CD4-positive, alpha-beta T cell (primary cell): Measurements from ENCODE around the gene NAPB. TPM values are rescaled to one million over a fixed set of nuclear protein-coding genes. Genes with fewer than 3 reads are reported as not detected.

Source experiments
- ATAC-seq: fragments of 200-7000 bp; cut with Tn5 transposase; one replicate; pipeline ENCODE4 v1.10.0; 2022; ENCODE audit warnings: mild to moderate bottlenecking; ENCODE audit not compliant: poor library complexity
- CTCF ChIA-PET: fragments of 350-600 bp; sonication (Branson Sonifier 250); formaldehyde crosslinking; loops from one replicate; lab custom pipeline; 2021; ENCODE audit warnings: antibody characterized with exemption, inconsistent platforms; lab: Charles Lee
- POLR2A ChIA-PET: fragments of 350-600 bp; sonication (Branson Sonifier 250); formaldehyde crosslinking; loops from one replicate; lab custom pipeline; 2021; ENCODE audit warnings: antibody characterized with exemption, inconsistent platforms; lab: Charles Lee
- DNase-seq, 14 experiments: peaks; one replicate each; pipeline ENCODE4 v3.0.0-alpha.2; 2013 to 2020; ENCODE audit warnings: mixed read lengths in 2 of 14
- H3K27ac ChIP-seq, 2 donors: one replicate each; pipeline versions ENCODE4 v1.5.1 to v1.7.0; 2013; ENCODE audit warnings: low read length in 2 of 2, low read depth in 1 of 2, mild to moderate bottlenecking in 1 of 2
- H3K27me3 ChIP-seq, 2 experiments: 1 replicate in 1 of 2; 2 replicates in 1 of 2; pipeline versions ENCODE4 v1.6.1 to v1.7.0; 2013; ENCODE audit warnings: low read length in 2 of 2, control low read depth in 1 of 2, mild to moderate bottlenecking in 1 of 2, moderate library complexity in 1 of 2; ENCODE audit not compliant: insufficient read depth in 2 of 2, control insufficient read depth in 1 of 2
- H3K36me3 ChIP-seq: one replicate; pipeline ENCODE4 v1.6.1; 2013; ENCODE audit warnings: low read length, control low read depth; ENCODE audit not compliant: insufficient read depth
- H3K4me1 ChIP-seq: one replicate; pipeline ENCODE4 v1.6.1; 2013; ENCODE audit warnings: low read length, control low read depth; ENCODE audit not compliant: insufficient read depth
- H3K4me3 ChIP-seq: one replicate; pipeline ENCODE4 v1.5.1; 2013; ENCODE audit warnings: mild to moderate bottlenecking, low read length, moderate library complexity
- H3K9me3 ChIP-seq, 2 experiments: 1 replicate in 1 of 2; 2 replicates in 1 of 2; pipeline versions ENCODE4 v1.6.1 to v1.7.0; 2013; ENCODE audit warnings: low read length in 2 of 2, mild to moderate bottlenecking in 2 of 2, control low read depth in 1 of 2, moderate library complexity in 1 of 2; ENCODE audit not compliant: control insufficient read depth in 1 of 2, insufficient read depth in 1 of 2
- H3K27ac Mint-ChIP-seq: one replicate; pipeline ENCODE4 v1.8.0; 2020; ENCODE audit warnings: mixed read lengths
- H3K27me3 Mint-ChIP-seq: one replicate; pipeline ENCODE4 v1.8.0; 2021; ENCODE audit warnings: mixed read lengths
- H3K36me3 Mint-ChIP-seq: one replicate; pipeline ENCODE4 v1.8.0; 2021; ENCODE audit warnings: low read depth, mixed read lengths
- H3K4me1 Mint-ChIP-seq: one replicate; pipeline ENCODE4 v1.8.0; 2021; ENCODE audit warnings: low read depth, mixed read lengths
- H3K4me3 Mint-ChIP-seq: one replicate; pipeline ENCODE4 v1.8.0; 2020; ENCODE audit warnings: mild to moderate bottlenecking, mixed read lengths
- H3K9me3 Mint-ChIP-seq: one replicate; pipeline ENCODE4 v1.8.0; 2020; ENCODE audit warnings: mixed read lengths
- CTCF ChIP-seq: fragments of 200-600 bp; IDR thresholded peaks from one replicate; pipeline ENCODE4 v1.8.0; 2022; ENCODE audit warnings: antibody characterized with exemption, mild to moderate bottlenecking
- intact Hi-C, 2 experiments: fragments of 100-400 bp; cut with DNase I in 1 of 2; cut with micrococcal nuclease in 1 of 2; formaldehyde crosslinking; loops; one replicate each; pipeline versions ENCODE4 v1.15.1 to v1.9.0; 2023 to 2025; cut with DNase I, micrococcal nuclease
- total RNA-seq, 174 experiments: library from RNA in 2 of 174; stranded (reverse) in 2 of 174; gene quantifications; one replicate each; pipeline ENCODE4 v1.2.3 and lab custom pipeline; 2021 to 2026

The NAPB gene
- total RNA-seq, 2 experiments from 2014 or later = 7.5 to 8.9 TPM

- Mint-ChIP-seq H3K27me3 (no peaks in the 10 kb centered on the region), H3K36me3 (peaks cover 4% of the 10 kb centered on the region), H3K4me1 (peaks cover 53% of the 10 kb centered on the region), H3K9me3 (no peaks in the 10 kb centered on the region), H3K27ac (no peak overlapping the region), H3K4me3 (no peak overlapping the region)
- POLR2A ChIA-PET = interaction anchor here (1.1 kb wide), 1 partner anchor 66 kb away, joined by 3 read pairs; no protein-coding TSS in a partner anchor
- CTCF ChIA-PET = interaction anchor here (0.9 kb wide), 1 partner anchor 75 kb away, joined by 3 read pairs; no protein-coding TSS in a partner anchor
- Histone ChIP-seq H3K27me3 (no peaks in the 10 kb centered on the region), H3K4me1 (peaks cover 12% of the 10 kb centered on the region), H3K27ac (no peak overlapping the region), H3K36me3 (no peaks in the 10 kb centered on the region), H3K4me3 (no peak overlapping the region), H3K9me3 (no peaks in the 10 kb centered on the region)
- DNase-seq (peak in 3 of 14 experiments; percentile 22 to 61 (median 23)), ATAC-seq (no peak)
- intact Hi-C loops = no loop called here
- no peak for TF ChIP-seq CTCF
These were observed 5.2 kb downstream of the NAPB start for GRCh38 chr20:23415959-23416583.

DNA sequence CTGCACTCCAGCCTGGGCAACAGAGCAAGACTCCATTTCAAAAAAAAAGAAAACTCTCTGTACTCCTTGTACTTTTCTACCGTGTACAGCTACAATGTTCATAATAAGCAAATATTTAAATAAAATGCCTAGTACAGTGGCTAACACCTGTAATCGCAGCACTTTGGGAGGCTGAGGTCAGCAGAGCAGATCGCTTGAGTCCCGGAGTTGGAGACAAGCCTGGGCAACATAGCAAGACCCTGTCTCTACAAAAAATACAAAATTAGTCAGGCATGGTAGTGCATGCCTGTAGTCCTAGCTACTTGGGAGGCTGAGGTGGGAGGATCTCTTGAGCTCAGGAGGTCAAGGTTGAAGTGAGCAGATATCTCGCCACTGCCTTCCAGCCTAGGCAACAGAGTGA, 5.7 kb downstream of the NAPB start:
- POLR2A ChIA-PET = interaction anchor here (1.1 kb wide), 1 partner anchor 66 kb away, joined by 3 read pairs; no protein-coding TSS in a partner anchor
- Histone ChIP-seq H3K27ac (no peak overlapping the region), H3K9me3 (no peaks in the 10 kb centered on the region), H3K27me3 (no peaks in the 10 kb centered on the region), H3K4me3 (no peak overlapping the region), H3K36me3 (no peaks in the 10 kb centered on the region), H3K4me1 (peaks cover 7% of the 10 kb centered on the region)
- DNase-seq (no peak), ATAC-seq (no peak)
- H3K4me3 Mint-ChIP-seq = no peak overlapping the region
- peaks cover 58% of the 10 kb centered on the region for H3K4me1 Mint-ChIP-seq
- no peaks in the 10 kb centered on the region for H3K27me3 Mint-ChIP-seq
- peaks cover 4% of the 10 kb centered on the region for H3K36me3 Mint-ChIP-seq
- CTCF ChIA-PET = no interaction called here
- no peak for TF ChIP-seq CTCF
- no peak overlapping the region for H3K27ac Mint-ChIP-seq
- no peaks in the 10 kb centered on the region for H3K9me3 Mint-ChIP-seq
- intact Hi-C loops = no loop called here

GRCh38 chr20:23414526-23415188, 6.6 kb downstream of the NAPB start:
- Histone ChIP-seq H3K4me1 (peaks cover 3% of the 10 kb centered on the region), H3K9me3 (no peaks in the 10 kb centered on the region), H3K36me3 (no peaks in the 10 kb centered on the region), H3K4me3 (no peak overlapping the region), H3K27ac (no peak overlapping the region), H3K27me3 (no peaks in the 10 kb centered on the region)
- ATAC-seq = no peak
- intact Hi-C loops = no loop called here
- Mint-ChIP-seq H3K27me3 (no peaks in the 10 kb centered on the region), H3K9me3 (no peaks in the 10 kb centered on the region), H3K27ac (no peak overlapping the region), H3K4me3 (no peak overlapping the region), H3K36me3 (no peaks in the 10 kb centered on the region), H3K4me1 (peaks cover 59% of the 10 kb centered on the region)
- ChIA-PET CTCF (no interaction called here), POLR2A (no interaction called here)
- no peak for TF ChIP-seq CTCF
- DNase-seq = no peak
